ENCODE results near the gene TULP3.
"Not testable (repeated sequence)": the region's sequence is repeated elsewhere in the genome, so short reads cannot be mapped to it uniquely, and the experiment has no call there.

Gene TULP3

GRCh38 chr12:2890388-2891239, at the start of gene TULP3:
Gene TULP3, plus strand, starts transcription at chr12:2890891. Its CDS starts 57 bp downstream, at chr12:2890948.
- DNase-seq: peak; percentile 99

GRCh38 chr12:2841056-2841650, 49.5 kb upstream of the TULP3 start:
- DNase-seq: no peak

GRCh38 chr12:2842948-2843347, 47.7 kb upstream of the TULP3 start:
- no peak for DNase-seq

GRCh38 chr12:2844786-2845185, 45.9 kb upstream of the TULP3 start:
- DNase-seq: no peak

GRCh38 chr12:2845280-2845679, 45.4 kb upstream of the TULP3 start:
- DNase-seq: peak; percentile 35

GRCh38 chr12:2851931-2852330, 38.8 kb upstream of the TULP3 start:
- no peak for DNase-seq

GRCh38 chr12:2853626-2854025, 37.1 kb upstream of the TULP3 start:
- DNase-seq: peak; percentile 85

GRCh38 chr12:2854669-2855453, 35.8 kb upstream of the TULP3 start:
- no peak for DNase-seq

GRCh38 chr12:2855546-2855945, 35.1 kb upstream of the TULP3 start:
- DNase-seq: no peak

- peak; percentile 52 for DNase-seq
These were observed 34.6 kb upstream of the TULP3 start for GRCh38 chr12:2856051-2856450.

- peak; percentile 27 for DNase-seq
These were observed 33.7 kb upstream of the TULP3 start, which contains the start of gene TEX52 for GRCh38 chr12:2857021-2857431. Gene TEX52, minus strand, starts transcription at chr12:2857039. Its CDS starts 13 bp downstream, at chr12:2857026.

GRCh38 chr12:2857576-2857975, 33.1 kb upstream of the TULP3 start:
- no peak for DNase-seq

GRCh38 chr12:2858334-2858733, 32.4 kb upstream of the TULP3 start:
- no peak for DNase-seq

- DNase-seq: no peak
These were observed 31.7 kb upstream of the TULP3 start for GRCh38 chr12:2858944-2859421.

GRCh38 chr12:2860170-2860569, 30.5 kb upstream of the TULP3 start:
- no peak for DNase-seq

- DNase-seq: no peak
These were observed 27.8 kb upstream of the TULP3 start for GRCh38 chr12:2862876-2863275.

GRCh38 chr12:2863402-2863801, 27.3 kb upstream of the TULP3 start:
- DNase-seq: not testable (repeated sequence)

- DNase-seq: no peak
These were observed 26.5 kb upstream of the TULP3 start for GRCh38 chr12:2864198-2864597.

GRCh38 chr12:2868986-2869632, 21.6 kb upstream of the TULP3 start:
- DNase-seq: not testable (repeated sequence)

- peak; percentile 51 for DNase-seq
These were observed 14.2 kb upstream of the TULP3 start for GRCh38 chr12:2876431-2877046.

- peak; percentile 92 for DNase-seq
These were observed 13.4 kb upstream of the TULP3 start, which contains the start of the genes FOXM1 and RHNO1 for GRCh38 chr12:2877047-2877952. Gene FOXM1, minus strand, starts transcription at chr12:2877174. Its CDS starts 2,696 bp downstream, at chr12:2874478. Gene RHNO1, plus strand, starts transcription at chr12:2877223. Its CDS starts 8,144 bp downstream, at chr12:2885367.

All from NCI-H82 (cell line).